Osteocyte (in vitro differentiated cells): ENCODE measurements around the gene TMEM125. TPM values are rescaled to one million over a fixed set of nuclear protein-coding genes. Genes with fewer than 3 reads are reported as not detected.

Experiments
- DNase-seq: peaks from one replicate; pipeline ENCODE4 v3.0.0; 2021; ENCODE audit warnings: mixed read lengths; ENCODE audit not compliant: unreplicated experiment; ENCODE audit errors: extremely low spot score
- H3K27ac Mint-ChIP-seq: one replicate; pipeline ENCODE4 v1.8.0; 2021; ENCODE audit warnings: mild to moderate bottlenecking, mixed read lengths; ENCODE audit not compliant: unreplicated experiment
- H3K27me3 Mint-ChIP-seq: one replicate; pipeline ENCODE4 v1.8.0; 2021; ENCODE audit warnings: mixed read lengths; ENCODE audit not compliant: unreplicated experiment
- H3K36me3 Mint-ChIP-seq: one replicate; pipeline ENCODE4 v1.8.0; 2021; ENCODE audit warnings: mixed read lengths; ENCODE audit not compliant: unreplicated experiment
- H3K4me1 Mint-ChIP-seq: one replicate; pipeline ENCODE4 v1.8.0; 2021; ENCODE audit warnings: mixed read lengths; ENCODE audit not compliant: unreplicated experiment
- H3K4me3 Mint-ChIP-seq: one replicate; pipeline ENCODE4 v1.8.0; 2021; ENCODE audit warnings: mild to moderate bottlenecking, moderate library complexity, mixed read lengths; ENCODE audit not compliant: unreplicated experiment
- H3K9me3 Mint-ChIP-seq: one replicate; pipeline ENCODE4 v1.8.0; 2021; ENCODE audit warnings: mixed read lengths; ENCODE audit not compliant: unreplicated experiment
- total RNA-seq: library from RNA; stranded (reverse); gene quantifications from 2 replicates; pipeline ENCODE4 v1.2.1, GENCODE V29; 2021
- TF ChIP-seq, protein P1 (sequence below): fragments of 200-600 bp; sonication (generic); IDR thresholded peaks from 2 replicates; pipeline ENCODE4 v1.5.0; 2021; ENCODE audit warnings: antibody characterized with exemption, mild to moderate bottlenecking, moderate library complexity

Gene TMEM125
- total RNA-seq, 1 donor from 2014 or later: not detected

- Mint-ChIP-seq H3K9me3 (no peaks in the 10 kb centered on the region), H3K36me3 (no peaks in the 10 kb centered on the region), H3K27ac (peak overlapping the region; percentile 11), H3K4me3 (no peak overlapping the region), H3K27me3 (peaks cover 7% of the 10 kb centered on the region), H3K4me1 (peaks cover 14% of the 10 kb centered on the region)
- DNase-seq: no peak
- TF ChIP-seq, protein P1, sequence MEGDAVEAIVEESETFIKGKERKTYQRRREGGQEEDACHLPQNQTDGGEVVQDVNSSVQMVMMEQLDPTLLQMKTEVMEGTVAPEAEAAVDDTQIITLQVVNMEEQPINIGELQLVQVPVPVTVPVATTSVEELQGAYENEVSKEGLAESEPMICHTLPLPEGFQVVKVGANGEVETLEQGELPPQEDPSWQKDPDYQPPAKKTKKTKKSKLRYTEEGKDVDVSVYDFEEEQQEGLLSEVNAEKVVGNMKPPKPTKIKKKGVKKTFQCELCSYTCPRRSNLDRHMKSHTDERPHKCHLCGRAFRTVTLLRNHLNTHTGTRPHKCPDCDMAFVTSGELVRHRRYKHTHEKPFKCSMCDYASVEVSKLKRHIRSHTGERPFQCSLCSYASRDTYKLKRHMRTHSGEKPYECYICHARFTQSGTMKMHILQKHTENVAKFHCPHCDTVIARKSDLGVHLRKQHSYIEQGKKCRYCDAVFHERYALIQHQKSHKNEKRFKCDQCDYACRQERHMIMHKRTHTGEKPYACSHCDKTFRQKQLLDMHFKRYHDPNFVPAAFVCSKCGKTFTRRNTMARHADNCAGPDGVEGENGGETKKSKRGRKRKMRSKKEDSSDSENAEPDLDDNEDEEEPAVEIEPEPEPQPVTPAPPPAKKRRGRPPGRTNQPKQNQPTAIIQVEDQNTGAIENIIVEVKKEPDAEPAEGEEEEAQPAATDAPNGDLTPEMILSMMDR: no peak
Measured at GRCh38 chr1:43274125-43274803, 4.5 kb downstream of the TMEM125 start.

DNA sequence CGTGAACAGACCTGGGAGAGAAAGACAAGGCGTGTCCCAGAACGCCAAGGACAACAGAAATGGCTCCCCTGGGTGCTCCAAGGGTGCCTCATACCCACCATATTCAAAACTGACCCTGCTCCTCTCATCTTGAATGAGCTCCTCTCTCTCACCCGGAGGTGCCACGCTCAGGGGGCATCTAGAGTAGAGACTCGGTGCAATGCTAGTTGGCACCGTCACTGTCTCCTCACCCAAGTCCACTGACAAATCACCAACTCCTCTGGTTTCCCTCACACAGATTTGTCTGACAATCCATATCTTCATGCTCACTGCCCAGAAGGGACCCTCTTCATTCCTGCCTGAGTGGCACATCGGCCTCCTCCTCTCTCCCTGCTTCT is 5.0 kb downstream of the TMEM125 start:
- H3K4me3 Mint-ChIP-seq: no peak overlapping the region
- peaks cover 7% of the 10 kb centered on the region for H3K27me3 Mint-ChIP-seq
- DNase-seq: no peak
- no peak overlapping the region for H3K27ac Mint-ChIP-seq
- TF ChIP-seq, protein P1: no peak
- peaks cover 14% of the 10 kb centered on the region for H3K4me1 Mint-ChIP-seq
- no peaks in the 10 kb centered on the region for H3K9me3 Mint-ChIP-seq
- no peaks in the 10 kb centered on the region for H3K36me3 Mint-ChIP-seq

DNA sequence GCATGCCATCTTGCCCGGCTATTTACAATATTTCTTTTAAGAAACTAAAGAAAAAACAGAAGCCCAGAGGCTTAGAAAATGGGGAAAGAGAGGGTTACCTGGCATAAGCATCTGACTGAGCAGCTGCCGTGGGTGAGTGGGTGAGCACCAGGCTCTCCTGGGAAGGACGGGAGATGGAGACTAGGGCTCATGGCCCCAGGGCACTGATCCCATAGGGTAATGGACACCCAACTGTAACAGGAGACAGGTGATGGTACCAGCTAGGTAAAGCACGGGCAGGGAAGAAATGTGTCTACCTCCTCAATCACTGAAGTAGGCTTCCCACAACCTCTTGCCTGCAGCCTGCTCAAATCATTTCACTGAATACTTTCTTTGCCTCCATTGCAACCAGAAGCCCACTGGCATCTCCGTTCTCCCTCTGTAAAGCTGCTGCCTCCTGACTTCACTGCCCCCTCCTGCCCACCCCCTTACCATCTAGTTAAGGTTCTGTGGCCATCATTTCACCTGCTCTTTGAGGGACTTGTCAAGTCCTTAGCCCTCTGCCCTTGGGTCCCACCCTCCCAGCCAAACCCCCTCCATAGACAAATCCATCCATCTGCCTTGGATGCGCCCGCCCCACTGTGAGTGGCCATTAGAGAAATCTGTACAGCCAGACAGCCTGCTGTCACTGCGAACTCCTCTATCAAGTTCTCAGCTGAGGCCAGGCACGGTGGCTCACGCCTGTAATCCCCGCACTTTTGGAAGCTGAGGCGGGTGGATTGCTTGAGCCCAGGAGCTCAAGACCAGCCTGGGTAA is 6.2 kb downstream of the TMEM125 start:
- no peak overlapping the region for H3K4me3 Mint-ChIP-seq
- DNase-seq: no peak
- peaks cover 8% of the 10 kb centered on the region for H3K4me1 Mint-ChIP-seq
- no peaks in the 10 kb centered on the region for H3K36me3 Mint-ChIP-seq
- no peaks in the 10 kb centered on the region for H3K9me3 Mint-ChIP-seq
- TF ChIP-seq, protein P1: no peak
- H3K27me3 Mint-ChIP-seq: peaks cover 5% of the 10 kb centered on the region
- H3K27ac Mint-ChIP-seq: no peak overlapping the region

- DNase-seq: no peak
- no peak overlapping the region for H3K27ac Mint-ChIP-seq
- H3K36me3 Mint-ChIP-seq: no peaks in the 10 kb centered on the region
- peaks cover 1% of the 10 kb centered on the region for H3K27me3 Mint-ChIP-seq
- H3K4me1 Mint-ChIP-seq: peaks cover 6% of the 10 kb centered on the region
- no peaks in the 10 kb centered on the region for H3K9me3 Mint-ChIP-seq
- TF ChIP-seq, protein P1: no peak
- no peak overlapping the region for H3K4me3 Mint-ChIP-seq
Measured at GRCh38 chr1:43276673-43277072, 6.9 kb downstream of the TMEM125 start.
